ENCODE measurements around the gene PLBD2.

PLBD2 gene

DNA sequence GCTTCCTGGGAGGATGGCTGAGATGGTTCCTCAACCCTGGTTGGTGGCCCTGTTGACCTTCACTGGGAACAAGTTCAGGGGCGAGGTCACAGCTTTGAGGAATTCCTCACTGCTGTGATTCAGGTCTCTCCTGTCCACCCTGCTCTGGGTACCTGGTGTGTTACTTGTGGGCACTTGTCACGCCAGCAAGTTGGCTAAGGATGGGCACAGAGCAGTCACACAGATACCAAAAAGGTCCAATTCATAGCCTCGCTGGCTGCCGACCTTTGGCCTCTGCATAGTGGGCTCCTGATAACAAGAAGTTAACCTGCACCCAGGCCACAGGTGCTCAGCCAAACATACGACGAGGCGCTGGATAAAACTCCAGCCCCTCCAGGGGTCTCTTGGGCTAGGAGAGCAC is 34.1 kb downstream of the PLBD2 start:
- H3K4me3 ChIP-seq (replicated peaks in 1 of 2; ENCODE audit: low read depth in 2 of 2, low read length in 2 of 2) = no peak overlapping the region
- TF ChIP-seq, protein P1, sequence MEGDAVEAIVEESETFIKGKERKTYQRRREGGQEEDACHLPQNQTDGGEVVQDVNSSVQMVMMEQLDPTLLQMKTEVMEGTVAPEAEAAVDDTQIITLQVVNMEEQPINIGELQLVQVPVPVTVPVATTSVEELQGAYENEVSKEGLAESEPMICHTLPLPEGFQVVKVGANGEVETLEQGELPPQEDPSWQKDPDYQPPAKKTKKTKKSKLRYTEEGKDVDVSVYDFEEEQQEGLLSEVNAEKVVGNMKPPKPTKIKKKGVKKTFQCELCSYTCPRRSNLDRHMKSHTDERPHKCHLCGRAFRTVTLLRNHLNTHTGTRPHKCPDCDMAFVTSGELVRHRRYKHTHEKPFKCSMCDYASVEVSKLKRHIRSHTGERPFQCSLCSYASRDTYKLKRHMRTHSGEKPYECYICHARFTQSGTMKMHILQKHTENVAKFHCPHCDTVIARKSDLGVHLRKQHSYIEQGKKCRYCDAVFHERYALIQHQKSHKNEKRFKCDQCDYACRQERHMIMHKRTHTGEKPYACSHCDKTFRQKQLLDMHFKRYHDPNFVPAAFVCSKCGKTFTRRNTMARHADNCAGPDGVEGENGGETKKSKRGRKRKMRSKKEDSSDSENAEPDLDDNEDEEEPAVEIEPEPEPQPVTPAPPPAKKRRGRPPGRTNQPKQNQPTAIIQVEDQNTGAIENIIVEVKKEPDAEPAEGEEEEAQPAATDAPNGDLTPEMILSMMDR (IDR thresholded peaks at IDR 0.05; ENCODE audit: low read depth, low read length) = no peak
- DNase-seq (ENCODE audit: low read depth in 2 of 2) = no peak

DNA sequence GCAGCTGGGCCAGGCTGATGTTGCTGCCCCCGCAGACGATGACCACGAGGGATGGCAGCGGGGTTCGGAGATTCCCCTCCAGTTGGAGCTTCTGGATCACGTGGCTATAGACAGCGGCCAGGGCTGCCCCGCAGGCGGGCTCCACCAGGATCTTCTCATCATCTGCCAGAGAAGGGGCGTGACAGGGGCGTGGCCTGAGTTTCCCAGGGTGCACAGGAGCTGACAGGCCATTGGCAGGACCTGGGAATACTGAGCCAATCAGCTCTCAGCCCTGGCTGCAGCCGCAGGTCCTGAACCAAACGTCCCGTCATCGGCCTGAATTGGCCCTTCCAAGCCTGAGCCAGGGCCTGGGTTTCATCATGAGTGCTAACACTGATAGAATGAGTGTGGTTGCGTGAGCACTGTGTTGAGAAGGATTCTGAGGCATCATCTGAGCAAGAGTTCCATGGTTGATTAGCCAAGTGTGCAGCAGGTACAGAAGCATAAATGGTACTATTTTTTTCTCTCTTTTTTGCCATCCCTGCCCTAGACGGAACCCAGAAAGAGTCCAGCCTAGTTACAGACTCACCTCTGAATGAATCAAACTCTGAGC is 34.7 kb downstream of the PLBD2 start:
- no peak overlapping the region for H3K4me3 ChIP-seq (replicated peaks in 1 of 2; ENCODE audit: low read depth in 2 of 2, low read length in 2 of 2)
- TF ChIP-seq, protein P1 (IDR thresholded peaks at IDR 0.05; ENCODE audit: low read depth, low read length) = no peak
- peak; percentile 31 to 49 for DNase-seq (ENCODE audit: low read depth in 2 of 2)

DNA sequence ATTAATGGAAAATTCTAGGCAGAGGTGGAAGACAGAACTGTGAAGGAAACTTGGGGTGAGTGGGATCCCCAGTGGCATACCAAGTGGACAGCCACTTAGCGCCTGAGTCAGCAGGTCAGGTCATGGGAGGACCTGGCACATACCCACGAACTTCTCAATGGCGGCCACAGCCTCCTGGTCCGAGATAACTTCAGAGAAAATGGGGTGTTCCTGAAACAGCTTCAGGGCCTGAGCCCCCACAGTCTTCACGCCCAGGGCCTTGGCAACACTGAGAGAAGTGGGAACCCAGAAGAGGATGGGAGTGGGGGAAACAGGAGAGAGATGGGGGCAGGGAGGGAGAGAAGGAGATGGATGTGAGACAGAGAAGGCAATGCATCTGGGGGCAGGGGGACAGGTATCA is 35.4 kb downstream of the PLBD2 start:
- DNase-seq (ENCODE audit: low read depth in 2 of 2) = no peak
- TF ChIP-seq, protein P1 (IDR thresholded peaks at IDR 0.05; ENCODE audit: low read depth, low read length) = no peak
- H3K4me3 ChIP-seq (replicated peaks in 1 of 2; ENCODE audit: low read depth in 2 of 2, low read length in 2 of 2) = no peak overlapping the region

DNA sequence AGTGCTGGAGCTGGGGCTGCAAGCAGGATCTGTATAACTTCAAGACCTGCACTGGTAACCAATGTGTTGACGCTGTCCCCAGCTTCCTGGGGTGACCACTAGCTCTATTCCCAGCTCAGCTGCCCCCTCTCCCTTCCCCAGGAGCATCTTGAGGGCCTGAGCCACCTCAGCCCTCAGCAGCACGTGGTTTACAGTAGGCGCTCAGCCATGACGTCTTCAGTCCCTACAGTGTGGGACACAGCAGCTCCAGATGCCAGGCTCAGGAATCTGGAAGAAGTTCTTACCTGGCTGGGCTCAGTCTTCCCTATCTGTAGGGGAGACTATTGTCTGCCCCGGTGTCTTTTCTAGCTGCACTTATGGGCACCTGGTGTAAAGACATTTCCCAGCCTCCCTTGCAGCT is 36.7 kb downstream of the PLBD2 start:
- no peak for DNase-seq (ENCODE audit: low read depth in 2 of 2)
- TF ChIP-seq, protein P1 (IDR thresholded peaks at IDR 0.05; ENCODE audit: low read depth, low read length) = no peak
- H3K4me3 ChIP-seq (replicated peaks in 1 of 2; ENCODE audit: low read depth in 2 of 2, low read length in 2 of 2) = no peak overlapping the region

DNA sequence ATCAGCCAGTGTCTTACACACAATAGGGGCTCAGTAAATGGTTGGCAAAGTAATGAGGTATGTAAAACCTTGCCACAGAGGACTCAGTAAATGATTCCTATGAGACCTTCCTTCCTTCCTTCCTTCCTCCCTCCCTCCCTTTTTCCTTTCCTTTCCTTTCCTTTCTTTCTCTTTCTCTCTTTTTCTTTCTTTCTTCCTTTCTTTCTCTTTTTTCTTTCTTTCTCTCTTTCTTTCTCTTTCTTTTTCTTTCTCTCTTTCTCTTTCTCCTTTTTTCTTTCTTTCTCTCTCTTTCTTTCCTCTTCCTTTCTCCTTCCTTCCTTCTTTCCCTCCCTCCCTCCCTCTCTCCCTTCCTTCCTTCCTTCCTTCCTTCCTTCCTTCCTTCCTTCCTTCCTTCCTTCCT is 37.8 kb downstream of the PLBD2 start:
- no peak overlapping the region for H3K4me3 ChIP-seq (replicated peaks in 1 of 2; ENCODE audit: low read depth in 2 of 2, low read length in 2 of 2)
- no peak for DNase-seq (ENCODE audit: low read depth in 2 of 2)
- TF ChIP-seq, protein P1 (IDR thresholded peaks at IDR 0.05; ENCODE audit: low read depth, low read length) = no peak

DNA sequence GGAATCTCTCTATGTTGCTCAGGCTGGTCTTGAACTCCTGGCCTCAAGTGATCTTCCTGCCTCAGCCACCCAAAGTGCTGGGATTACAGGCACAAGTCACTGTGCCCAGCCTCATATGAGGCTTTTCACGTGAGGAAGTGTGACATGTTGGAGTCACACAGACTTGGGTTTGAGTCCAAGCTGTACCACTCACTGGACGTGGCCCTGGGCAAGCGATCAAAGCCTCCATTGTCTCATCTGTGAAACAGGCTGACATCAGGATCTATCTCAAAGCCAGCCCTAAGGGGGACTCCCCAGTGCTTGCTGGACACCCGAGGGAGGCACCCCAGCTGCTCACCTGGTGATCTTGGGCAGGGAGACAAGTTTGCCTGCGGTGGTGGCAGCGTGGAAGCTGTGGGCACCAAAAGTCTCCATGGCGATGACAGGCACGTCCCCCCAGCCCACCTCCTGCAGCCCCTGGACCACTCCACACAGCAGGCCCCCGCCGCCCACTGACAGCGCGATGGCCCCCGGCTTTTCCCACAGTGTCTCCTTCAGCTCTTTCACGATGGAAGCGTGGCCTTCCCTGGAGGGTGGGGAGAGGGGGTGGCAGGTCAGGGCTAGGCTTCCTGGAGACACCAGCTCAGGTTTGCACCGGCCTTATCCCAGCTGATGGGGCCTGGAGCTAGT is 38.6 kb downstream of the PLBD2 start:
- TF ChIP-seq, protein P1 (IDR thresholded peaks at IDR 0.05; ENCODE audit: low read depth, low read length) = no peak
- no peak overlapping the region for H3K4me3 ChIP-seq (replicated peaks in 1 of 2; ENCODE audit: low read depth in 2 of 2, low read length in 2 of 2)
- DNase-seq (ENCODE audit: low read depth in 2 of 2) = no peak

Measured in cardiac fibroblast (primary cell).